Measurements from ENCODE around the gene C1QL1.

DNA sequence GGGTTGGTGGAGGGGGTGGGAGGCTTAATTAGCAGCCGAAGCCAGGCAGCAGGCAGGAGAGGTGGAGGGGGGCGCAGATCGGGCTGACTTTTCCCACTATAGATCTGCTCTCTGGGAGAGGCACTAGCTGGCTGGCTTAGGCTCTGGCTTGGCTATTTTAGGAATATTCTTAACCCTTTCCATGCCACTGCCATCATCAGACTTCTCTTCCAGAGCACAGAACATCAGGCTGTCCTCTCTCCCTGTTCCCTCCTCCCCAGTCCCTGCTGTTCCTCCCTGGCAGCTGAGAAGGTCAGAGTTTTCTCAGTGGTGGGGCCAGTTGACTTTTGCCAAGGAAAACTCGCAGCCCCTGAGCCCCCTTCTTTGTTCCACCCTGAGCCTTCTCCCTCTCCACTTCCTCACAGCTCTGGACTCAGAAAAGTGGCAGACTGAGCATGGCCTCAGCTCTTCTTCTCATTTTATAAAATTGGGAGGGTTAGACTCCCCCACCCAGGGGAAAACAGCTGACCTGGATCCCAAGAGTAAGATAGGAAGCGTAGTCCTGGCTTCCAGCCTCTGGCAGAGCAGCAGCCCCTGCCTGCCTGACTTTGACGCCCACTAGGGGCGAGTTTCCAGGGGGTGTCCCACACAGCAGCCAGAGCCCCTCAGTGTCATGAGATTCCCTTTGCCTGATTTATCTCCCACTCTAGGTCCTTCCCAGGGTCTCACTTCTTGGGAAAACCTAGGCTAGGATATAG lies 9.9 kb upstream of the C1QL1 start:
- TF ChIP-seq, protein P1, sequence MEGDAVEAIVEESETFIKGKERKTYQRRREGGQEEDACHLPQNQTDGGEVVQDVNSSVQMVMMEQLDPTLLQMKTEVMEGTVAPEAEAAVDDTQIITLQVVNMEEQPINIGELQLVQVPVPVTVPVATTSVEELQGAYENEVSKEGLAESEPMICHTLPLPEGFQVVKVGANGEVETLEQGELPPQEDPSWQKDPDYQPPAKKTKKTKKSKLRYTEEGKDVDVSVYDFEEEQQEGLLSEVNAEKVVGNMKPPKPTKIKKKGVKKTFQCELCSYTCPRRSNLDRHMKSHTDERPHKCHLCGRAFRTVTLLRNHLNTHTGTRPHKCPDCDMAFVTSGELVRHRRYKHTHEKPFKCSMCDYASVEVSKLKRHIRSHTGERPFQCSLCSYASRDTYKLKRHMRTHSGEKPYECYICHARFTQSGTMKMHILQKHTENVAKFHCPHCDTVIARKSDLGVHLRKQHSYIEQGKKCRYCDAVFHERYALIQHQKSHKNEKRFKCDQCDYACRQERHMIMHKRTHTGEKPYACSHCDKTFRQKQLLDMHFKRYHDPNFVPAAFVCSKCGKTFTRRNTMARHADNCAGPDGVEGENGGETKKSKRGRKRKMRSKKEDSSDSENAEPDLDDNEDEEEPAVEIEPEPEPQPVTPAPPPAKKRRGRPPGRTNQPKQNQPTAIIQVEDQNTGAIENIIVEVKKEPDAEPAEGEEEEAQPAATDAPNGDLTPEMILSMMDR (conservative IDR thresholded peaks at IDR 0.05) = no peak
- TF ChIP-seq ZFX (IDR thresholded peaks at IDR 0.05) = no peak

Data from C4-2B (cell line).